Naive B cell (primary cell): ENCODE data around the gene SEH1L. TPM values are rescaled to one million over a fixed set of nuclear protein-coding genes. Genes with fewer than 3 reads are reported as not detected.

Experiments used
- ATAC-seq, 2 donors: fragments of 150-1000 bp; cut with Tn5 transposase; 2 replicates each; pipeline ENCODE4 v1.10.0; 2021; ENCODE audit warnings: low read depth in 2 of 2, mild to moderate bottlenecking in 2 of 2, moderate library complexity in 2 of 2
- DNase-seq: peaks from one replicate; pipeline ENCODE4 v3.0.0; 2022
- H3K27ac Mint-ChIP-seq, 6 donors: one replicate each; pipeline ENCODE4 v1.8.0; 2020 to 2022; ENCODE audit warnings: mild to moderate bottlenecking in 6 of 6, mixed read lengths in 6 of 6, moderate library complexity in 5 of 6, inconsistent platforms in 2 of 6
- H3K27me3 Mint-ChIP-seq, 3 donors: one replicate each; pipeline ENCODE4 v1.8.0; 2021 to 2022; ENCODE audit warnings: mixed read lengths in 3 of 3, mild to moderate bottlenecking in 1 of 3
- H3K36me3 Mint-ChIP-seq, 2 donors: one replicate each; pipeline ENCODE4 v1.8.0; 2020 to 2022; ENCODE audit warnings: mixed read lengths in 2 of 2, inconsistent platforms in 1 of 2, mild to moderate bottlenecking in 1 of 2
- H3K4me1 Mint-ChIP-seq, 3 donors: one replicate each; pipeline ENCODE4 v1.8.0; 2020 to 2022; ENCODE audit warnings: mixed read lengths in 3 of 3, inconsistent platforms in 1 of 3, mild to moderate bottlenecking in 1 of 3, moderate library complexity in 1 of 3
- H3K4me3 Mint-ChIP-seq, 8 donors: one replicate each; pipeline ENCODE4 v1.8.0; 2020 to 2022; ENCODE audit warnings: mild to moderate bottlenecking in 8 of 8, mixed read lengths in 8 of 8, moderate library complexity in 8 of 8, inconsistent platforms in 2 of 8
- H3K9me3 Mint-ChIP-seq, 7 donors: one replicate each; pipeline ENCODE4 v1.8.0; 2020 to 2022; ENCODE audit warnings: mixed read lengths in 7 of 7, mild to moderate bottlenecking in 5 of 7, inconsistent platforms in 2 of 7, moderate library complexity in 1 of 7
- polyA plus RNA-seq, 6 donors: library from polyadenylated mRNA; unstranded; fragments of 300-500 nt; fragmentation: Illumina TruSeq; gene quantifications; one replicate each; pipeline ENCODE4 v1.2.3, GENCODE V29; 2021; ENCODE audit warnings: low read depth in 6 of 6

The SEH1L gene
- polyA plus RNA-seq, 6 donors from 2014 or later, result 24.6 to 50.5 (median 39.6) TPM

- Mint-ChIP-seq H3K4me1 (no peaks in the 10 kb centered on the region), H3K36me3 (no peaks in the 10 kb centered on the region), H3K4me3 (no peak overlapping the region), H3K27me3 (no peaks in the 10 kb centered on the region), H3K27ac (peak overlapping the region in 1 of 6 donors; percentile 70), H3K9me3 (no peaks in the 10 kb centered on the region)
- ATAC-seq (no peak), DNase-seq (no peak)
Measured at GRCh38 chr18:12928206-12928605, 19.6 kb upstream of the SEH1L start.

- H3K27ac Mint-ChIP-seq, result peak overlapping the region in 1 of 6 donors; percentile 70
- H3K4me1 Mint-ChIP-seq, result no peaks in the 10 kb centered on the region
- no peaks in the 10 kb centered on the region for H3K9me3 Mint-ChIP-seq
- no peak for ATAC-seq
- DNase-seq, result no peak
- no peaks in the 10 kb centered on the region for H3K27me3 Mint-ChIP-seq
- H3K4me3 Mint-ChIP-seq, result no peak overlapping the region
- no peaks in the 10 kb centered on the region for H3K36me3 Mint-ChIP-seq
Measured at GRCh38 chr18:12928641-12929040, 19.2 kb upstream of the SEH1L start.

GRCh38 chr18:12929477-12930083, 18.2 kb upstream of the SEH1L start:
- H3K9me3 Mint-ChIP-seq, result no peaks in the 10 kb centered on the region
- ATAC-seq, result no peak
- no peak for DNase-seq
- peaks cover 0 to 3% (median 0%) of the 10 kb centered on the region in 3 donors for H3K27me3 Mint-ChIP-seq
- no peak overlapping the region for H3K27ac Mint-ChIP-seq
- H3K36me3 Mint-ChIP-seq, result no peaks in the 10 kb centered on the region
- H3K4me1 Mint-ChIP-seq, result peaks cover 2 to 4% (median 3%) of the 10 kb centered on the region in 3 donors
- no peak overlapping the region for H3K4me3 Mint-ChIP-seq

GRCh38 chr18:12930376-12930775, 17.4 kb upstream of the SEH1L start:
- Mint-ChIP-seq H3K4me1 (peaks cover 4 to 6% (median 4%) of the 10 kb centered on the region in 3 donors), H3K9me3 (no peaks in the 10 kb centered on the region), H3K27ac (peak overlapping the region in 1 of 6 donors; percentile 0), H3K36me3 (no peaks in the 10 kb centered on the region), H3K4me3 (no peak overlapping the region), H3K27me3 (peaks cover 0 to 4% (median 0%) of the 10 kb centered on the region in 3 donors)
- ATAC-seq (no peak), DNase-seq (no peak)

- no peak for ATAC-seq
- no peak for DNase-seq
- H3K4me3 Mint-ChIP-seq, result no peak overlapping the region
- peaks cover 4 to 6% (median 4%) of the 10 kb centered on the region in 3 donors for H3K4me1 Mint-ChIP-seq
- H3K27ac Mint-ChIP-seq, result no peak overlapping the region
- H3K36me3 Mint-ChIP-seq, result no peaks in the 10 kb centered on the region
- H3K9me3 Mint-ChIP-seq, result no peaks in the 10 kb centered on the region
- peaks cover 0 to 4% (median 0%) of the 10 kb centered on the region in 3 donors for H3K27me3 Mint-ChIP-seq
Measured at GRCh38 chr18:12930908-12931307, 16.9 kb upstream of the SEH1L start.

- H3K4me1 Mint-ChIP-seq, result peaks cover 4 to 6% (median 4%) of the 10 kb centered on the region in 3 donors
Measured at GRCh38 chr18:12933327-12933726, 14.5 kb upstream of the SEH1L start.

GRCh38 chr18:12934454-12935071, 13.2 kb upstream of the SEH1L start:
- no peaks in the 10 kb centered on the region for H3K36me3 Mint-ChIP-seq
- H3K4me1 Mint-ChIP-seq, result peaks cover 4 to 6% (median 4%) of the 10 kb centered on the region in 3 donors
- peaks cover 0 to 4% (median 0%) of the 10 kb centered on the region in 3 donors for H3K27me3 Mint-ChIP-seq
- H3K4me3 Mint-ChIP-seq, result no peak overlapping the region
- H3K27ac Mint-ChIP-seq, result no peak overlapping the region
- no peaks in the 10 kb centered on the region for H3K9me3 Mint-ChIP-seq
- peak; percentile 65 for DNase-seq
- peak; percentile 84 to 95 for ATAC-seq

More at GRCh38 chr18:12933327-12933726, 14.5 kb upstream of the SEH1L start:
- no peaks in the 10 kb centered on the region for H3K36me3 Mint-ChIP-seq
- no peak overlapping the region for H3K4me3 Mint-ChIP-seq
- no peaks in the 10 kb centered on the region for H3K9me3 Mint-ChIP-seq
- ATAC-seq, result no peak
- H3K27me3 Mint-ChIP-seq, result peaks cover 0 to 4% (median 0%) of the 10 kb centered on the region in 3 donors
- no peak for DNase-seq
- H3K27ac Mint-ChIP-seq, result no peak overlapping the region

- no peak for DNase-seq
- H3K9me3 Mint-ChIP-seq, result no peaks in the 10 kb centered on the region
- no peak overlapping the region for H3K4me3 Mint-ChIP-seq
- peaks cover 0 to 4% (median 0%) of the 10 kb centered on the region in 3 donors for H3K27me3 Mint-ChIP-seq
- H3K4me1 Mint-ChIP-seq, result peaks cover 4 to 6% (median 4%) of the 10 kb centered on the region in 3 donors
- no peak for ATAC-seq
- no peaks in the 10 kb centered on the region for H3K36me3 Mint-ChIP-seq
- no peak overlapping the region for H3K27ac Mint-ChIP-seq
Measured at GRCh38 chr18:12939162-12939561, 8.6 kb upstream of the SEH1L start.

- no peak for ATAC-seq
- no peaks in the 10 kb centered on the region for H3K36me3 Mint-ChIP-seq
- peak overlapping the region in 1 of 8 donors; percentile 31 for H3K4me3 Mint-ChIP-seq
- DNase-seq, result no peak
- H3K9me3 Mint-ChIP-seq, result no peaks in the 10 kb centered on the region
- H3K27ac Mint-ChIP-seq, result no peak overlapping the region
- H3K27me3 Mint-ChIP-seq, result no peaks in the 10 kb centered on the region
- peaks cover 10% of the 10 kb centered on the region in 3 donors for H3K4me1 Mint-ChIP-seq
Measured at GRCh38 chr18:12943215-12943614, 4.6 kb upstream of the SEH1L start.

GRCh38 chr18:12944709-12945108, 3.1 kb upstream of the SEH1L start:
- Mint-ChIP-seq H3K4me1 (peaks cover 10 to 20% (median 11%) of the 10 kb centered on the region in 3 donors), H3K4me3 (no peak overlapping the region), H3K36me3 (no peaks in the 10 kb centered on the region), H3K9me3 (no peaks in the 10 kb centered on the region), H3K27me3 (no peaks in the 10 kb centered on the region), H3K27ac (peak overlapping the region in 1 of 6 donors; percentile 41)
- no peak for DNase-seq
- ATAC-seq, result no peak

GRCh38 chr18:12946549-12947284, 1.1 kb upstream of the SEH1L start:
- Mint-ChIP-seq H3K36me3 (no peaks in the 10 kb centered on the region), H3K27me3 (no peaks in the 10 kb centered on the region), H3K9me3 (no peaks in the 10 kb centered on the region), H3K4me1 (peaks cover 15 to 38% (median 16%) of the 10 kb centered on the region in 3 donors), H3K27ac (peak overlapping the region; percentile 89 to 99 (median 96)), H3K4me3 (peak overlapping the region; percentile 90 to 99 (median 95))
- DNase-seq (peak; percentile 3), ATAC-seq (no peak)

GRCh38 chr18:12948050-12948804, 416 bp downstream of the SEH1L start:
- Mint-ChIP-seq H3K36me3 (no peaks in the 10 kb centered on the region), H3K27me3 (no peaks in the 10 kb centered on the region), H3K9me3 (no peaks in the 10 kb centered on the region), H3K4me1 (peaks cover 15 to 48% (median 16%) of the 10 kb centered on the region in 3 donors), H3K27ac (peak overlapping the region; percentile 89 to 98 (median 96)), H3K4me3 (peak overlapping the region; percentile 90 to 99 (median 95))
- ATAC-seq, result peak; percentile 62 to 68
- DNase-seq, result peak; percentile 95

- Mint-ChIP-seq H3K4me3 (no peak overlapping the region), H3K9me3 (no peaks in the 10 kb centered on the region), H3K4me1 (peaks cover 6 to 10% (median 7%) of the 10 kb centered on the region in 3 donors), H3K27me3 (no peaks in the 10 kb centered on the region), H3K27ac (no peak overlapping the region), H3K36me3 (peaks cover 7 to 23% of the 10 kb centered on the region in 2 donors)
- DNase-seq, result no peak
- ATAC-seq, result no peak
Measured at GRCh38 chr18:12958478-12958877, 10.7 kb downstream of the SEH1L start.
